Measurements from ENCODE around the gene CKB. TPM values are rescaled to one million over a fixed set of nuclear protein-coding genes. Genes with fewer than 3 reads are reported as not detected.

The CKB gene
- total and polyA plus RNA-seq, 9 of the 15 experiments (the other 6 are each of a cell fraction or from before 2014, with no cell fraction given) = 23.9 to 692 (median 132) TPM

DNA sequence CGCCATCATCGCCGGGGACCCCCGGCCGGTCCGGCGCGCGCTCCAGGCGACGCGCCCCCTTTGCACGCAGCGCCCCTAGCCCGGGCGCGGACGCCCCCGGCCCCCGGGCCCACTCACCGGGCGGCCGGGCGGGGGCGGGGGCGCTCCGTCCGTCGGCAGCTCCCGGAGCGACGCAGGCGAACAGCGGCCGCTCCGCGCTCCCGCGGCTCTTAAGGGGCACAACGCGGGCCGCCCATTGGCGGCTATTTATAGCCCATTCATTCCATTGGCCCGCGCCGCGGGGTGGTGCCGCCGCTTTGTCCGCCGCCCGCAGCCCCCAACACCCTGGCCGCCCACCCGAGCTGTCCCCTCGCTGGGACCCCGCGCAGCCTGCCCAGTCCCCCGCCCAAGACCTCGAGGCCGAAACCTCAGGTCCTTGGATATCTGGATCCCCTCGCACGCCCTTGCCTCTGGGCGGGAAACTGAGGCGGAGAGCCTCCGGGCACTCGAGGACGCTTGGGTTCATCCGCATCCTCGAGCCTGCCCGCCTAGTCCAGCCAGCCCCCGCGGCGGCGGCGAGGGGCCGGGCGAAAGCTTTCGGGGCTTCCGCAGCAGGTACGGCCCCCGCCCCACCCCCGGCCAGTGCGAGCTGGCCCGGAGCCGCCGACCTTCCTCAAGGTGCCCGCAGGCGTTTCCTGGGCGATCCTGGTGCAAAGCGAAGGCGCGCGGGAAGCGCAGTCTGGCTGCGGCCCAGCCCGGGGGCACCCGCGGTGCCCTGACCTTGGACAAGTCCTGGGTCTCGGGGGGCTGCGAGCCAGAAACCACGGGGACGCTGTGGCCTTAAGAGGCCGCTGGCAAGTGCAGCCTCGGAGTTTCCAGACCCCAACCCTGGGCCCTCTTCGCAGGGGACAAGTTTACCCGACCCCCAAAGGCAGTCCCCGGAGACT lies at the start of gene CKB (continued):
- TF ChIP-seq KDM1A (IDR thresholded peaks at IDR 0.05) (no peak), RBBP5 (IDR thresholded peaks at IDR 0.05; ENCODE audit: borderline replicate concordance, insufficient read depth, low read length, poor library complexity, severe bottlenecking) (peak; percentile 5), EZH2 (IDR thresholded peaks at IDR 0.05; ENCODE audit: borderline replicate concordance, low read depth, low read length) (no peak), PYGO2 (tag; IDR thresholded peaks at IDR 0.05) (no peak), MEF2D (tag; conservative IDR thresholded peaks at IDR 0.05; ENCODE audit: low read depth) (peak; percentile 60), ZNF24 (IDR thresholded peaks at IDR 0.05) (no peak), NR1H2 (CRISPR knock-in tag; IDR thresholded peaks at IDR 0.05) (no peak), SREBF2 (CRISPR knock-in tag; IDR thresholded peaks at IDR 0.05) (no peak), NFE2 (IDR thresholded peaks at IDR 0.05; ENCODE audit: low read depth) (no peak), TCF7 (IDR thresholded peaks at IDR 0.05; ENCODE audit: borderline replicate concordance) (no peak), EP400 (IDR thresholded peaks at IDR 0.05) (no peak), ZFP36 (IDR thresholded peaks at IDR 0.05; ENCODE audit: low read depth, low read length, partially characterized antibody) (no peak), MTF1 (CRISPR knock-in tag; IDR thresholded peaks at IDR 0.05; ENCODE audit: borderline replicate concordance) (no peak)
- TF ChIP-seq, protein P1, sequence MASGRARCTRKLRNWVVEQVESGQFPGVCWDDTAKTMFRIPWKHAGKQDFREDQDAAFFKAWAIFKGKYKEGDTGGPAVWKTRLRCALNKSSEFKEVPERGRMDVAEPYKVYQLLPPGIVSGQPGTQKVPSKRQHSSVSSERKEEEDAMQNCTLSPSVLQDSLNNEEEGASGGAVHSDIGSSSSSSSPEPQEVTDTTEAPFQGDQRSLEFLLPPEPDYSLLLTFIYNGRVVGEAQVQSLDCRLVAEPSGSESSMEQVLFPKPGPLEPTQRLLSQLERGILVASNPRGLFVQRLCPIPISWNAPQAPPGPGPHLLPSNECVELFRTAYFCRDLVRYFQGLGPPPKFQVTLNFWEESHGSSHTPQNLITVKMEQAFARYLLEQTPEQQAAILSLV (tag; IDR thresholded peaks at IDR 0.05) = no peak
- TF ChIP-seq, protein P2, sequence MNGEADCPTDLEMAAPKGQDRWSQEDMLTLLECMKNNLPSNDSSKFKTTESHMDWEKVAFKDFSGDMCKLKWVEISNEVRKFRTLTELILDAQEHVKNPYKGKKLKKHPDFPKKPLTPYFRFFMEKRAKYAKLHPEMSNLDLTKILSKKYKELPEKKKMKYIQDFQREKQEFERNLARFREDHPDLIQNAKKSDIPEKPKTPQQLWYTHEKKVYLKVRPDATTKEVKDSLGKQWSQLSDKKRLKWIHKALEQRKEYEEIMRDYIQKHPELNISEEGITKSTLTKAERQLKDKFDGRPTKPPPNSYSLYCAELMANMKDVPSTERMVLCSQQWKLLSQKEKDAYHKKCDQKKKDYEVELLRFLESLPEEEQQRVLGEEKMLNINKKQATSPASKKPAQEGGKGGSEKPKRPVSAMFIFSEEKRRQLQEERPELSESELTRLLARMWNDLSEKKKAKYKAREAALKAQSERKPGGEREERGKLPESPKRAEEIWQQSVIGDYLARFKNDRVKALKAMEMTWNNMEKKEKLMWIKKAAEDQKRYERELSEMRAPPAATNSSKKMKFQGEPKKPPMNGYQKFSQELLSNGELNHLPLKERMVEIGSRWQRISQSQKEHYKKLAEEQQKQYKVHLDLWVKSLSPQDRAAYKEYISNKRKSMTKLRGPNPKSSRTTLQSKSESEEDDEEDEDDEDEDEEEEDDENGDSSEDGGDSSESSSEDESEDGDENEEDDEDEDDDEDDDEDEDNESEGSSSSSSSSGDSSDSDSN (IDR thresholded peaks at IDR 0.05; ENCODE audit: borderline replicate concordance in 1 of 2, low read depth in 2 of 2, low read length in 2 of 2) = no peak
- TF ChIP-seq, protein P3, sequence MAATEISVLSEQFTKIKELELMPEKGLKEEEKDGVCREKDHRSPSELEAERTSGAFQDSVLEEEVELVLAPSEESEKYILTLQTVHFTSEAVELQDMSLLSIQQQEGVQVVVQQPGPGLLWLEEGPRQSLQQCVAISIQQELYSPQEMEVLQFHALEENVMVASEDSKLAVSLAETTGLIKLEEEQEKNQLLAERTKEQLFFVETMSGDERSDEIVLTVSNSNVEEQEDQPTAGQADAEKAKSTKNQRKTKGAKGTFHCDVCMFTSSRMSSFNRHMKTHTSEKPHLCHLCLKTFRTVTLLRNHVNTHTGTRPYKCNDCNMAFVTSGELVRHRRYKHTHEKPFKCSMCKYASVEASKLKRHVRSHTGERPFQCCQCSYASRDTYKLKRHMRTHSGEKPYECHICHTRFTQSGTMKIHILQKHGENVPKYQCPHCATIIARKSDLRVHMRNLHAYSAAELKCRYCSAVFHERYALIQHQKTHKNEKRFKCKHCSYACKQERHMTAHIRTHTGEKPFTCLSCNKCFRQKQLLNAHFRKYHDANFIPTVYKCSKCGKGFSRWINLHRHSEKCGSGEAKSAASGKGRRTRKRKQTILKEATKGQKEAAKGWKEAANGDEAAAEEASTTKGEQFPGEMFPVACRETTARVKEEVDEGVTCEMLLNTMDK (IDR thresholded peaks at IDR 0.05; ENCODE audit: borderline replicate concordance, insufficient read depth, low read depth, low read length, poor library complexity, severe bottlenecking) = no peak
- TF ChIP-seq, protein P4, sequence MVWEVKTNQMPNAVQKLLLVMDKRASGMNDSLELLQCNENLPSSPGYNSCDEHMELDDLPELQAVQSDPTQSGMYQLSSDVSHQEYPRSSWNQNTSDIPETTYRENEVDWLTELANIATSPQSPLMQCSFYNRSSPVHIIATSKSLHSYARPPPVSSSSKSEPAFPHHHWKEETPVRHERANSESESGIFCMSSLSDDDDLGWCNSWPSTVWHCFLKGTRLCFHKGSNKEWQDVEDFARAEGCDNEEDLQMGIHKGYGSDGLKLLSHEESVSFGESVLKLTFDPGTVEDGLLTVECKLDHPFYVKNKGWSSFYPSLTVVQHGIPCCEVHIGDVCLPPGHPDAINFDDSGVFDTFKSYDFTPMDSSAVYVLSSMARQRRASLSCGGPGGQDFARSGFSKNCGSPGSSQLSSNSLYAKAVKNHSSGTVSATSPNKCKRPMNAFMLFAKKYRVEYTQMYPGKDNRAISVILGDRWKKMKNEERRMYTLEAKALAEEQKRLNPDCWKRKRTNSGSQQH (CRISPR knock-in tag; IDR thresholded peaks at IDR 0.05) = 0 out of 2 replicates have a peak, but pooled peaks have one; percentile 27
- TF ChIP-seq, protein P5, sequence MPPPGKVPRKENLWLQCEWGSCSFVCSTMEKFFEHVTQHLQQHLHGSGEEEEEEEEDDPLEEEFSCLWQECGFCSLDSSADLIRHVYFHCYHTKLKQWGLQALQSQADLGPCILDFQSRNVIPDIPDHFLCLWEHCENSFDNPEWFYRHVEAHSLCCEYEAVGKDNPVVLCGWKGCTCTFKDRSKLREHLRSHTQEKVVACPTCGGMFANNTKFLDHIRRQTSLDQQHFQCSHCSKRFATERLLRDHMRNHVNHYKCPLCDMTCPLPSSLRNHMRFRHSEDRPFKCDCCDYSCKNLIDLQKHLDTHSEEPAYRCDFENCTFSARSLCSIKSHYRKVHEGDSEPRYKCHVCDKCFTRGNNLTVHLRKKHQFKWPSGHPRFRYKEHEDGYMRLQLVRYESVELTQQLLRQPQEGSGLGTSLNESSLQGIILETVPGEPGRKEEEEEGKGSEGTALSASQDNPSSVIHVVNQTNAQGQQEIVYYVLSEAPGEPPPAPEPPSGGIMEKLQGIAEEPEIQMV (tag; conservative IDR thresholded peaks at IDR 0.05; ENCODE audit: low read depth) = no peak
